Trophoblast cell (in vitro differentiated cells and primary cell): ENCODE measurements around the gene GARIN5A.

Experiments used
- DNase-seq, 2 donors: peaks; one replicate each; pipeline ENCODE4 v3.0.0-alpha.2; 2016
- H2AFZ ChIP-seq: 2 replicates; pipeline ENCODE4 v1.6.1; 2013; ENCODE audit warnings: low read length, moderate library complexity, mild to moderate bottlenecking; ENCODE audit not compliant: insufficient read depth, poor library complexity
- H2AK5ac ChIP-seq: 2 replicates; pipeline ENCODE4 v1.6.1; 2013; ENCODE audit warnings: mild to moderate bottlenecking, low read length
- H2BK120ac ChIP-seq: 2 replicates; pipeline ENCODE4 v1.6.1; 2013; ENCODE audit warnings: low read length, mild to moderate bottlenecking, moderate library complexity; ENCODE audit not compliant: insufficient read depth, poor library complexity
- H2BK12ac ChIP-seq: 2 replicates; pipeline ENCODE4 v1.6.1; 2013; ENCODE audit warnings: mild to moderate bottlenecking, low read length, moderate library complexity
- H2BK5ac ChIP-seq: 2 replicates; pipeline ENCODE4 v1.6.1; 2013; ENCODE audit warnings: low read length, low read depth, moderate library complexity, mild to moderate bottlenecking; ENCODE audit not compliant: poor library complexity
- H3K14ac ChIP-seq: 2 replicates; pipeline ENCODE4 v1.6.1; 2013; ENCODE audit warnings: mild to moderate bottlenecking, low read length
- H3K18ac ChIP-seq: 2 replicates; pipeline ENCODE4 v1.6.1; 2013; ENCODE audit warnings: mild to moderate bottlenecking, low read length
- H3K23ac ChIP-seq: 2 replicates; pipeline ENCODE4 v1.6.1; 2013; ENCODE audit warnings: low read length
- H3K27ac ChIP-seq: 2 replicates; pipeline ENCODE4 v1.5.1; 2013; ENCODE audit warnings: low read depth, mild to moderate bottlenecking, inconsistent platforms, low read length, moderate library complexity
- H3K27me3 ChIP-seq: 2 replicates; pipeline ENCODE4 v1.6.1; 2013; ENCODE audit warnings: inconsistent platforms, mild to moderate bottlenecking, low read length, moderate library complexity; ENCODE audit not compliant: insufficient read depth
- H3K36me3 ChIP-seq, 2 experiments: 1 replicate in 1 of 2; 2 replicates in 1 of 2; pipeline ENCODE4 v1.6.1; 2013; ENCODE audit warnings: low read length in 2 of 2, mild to moderate bottlenecking in 2 of 2, moderate library complexity in 1 of 2; ENCODE audit not compliant: insufficient read depth in 2 of 2, control insufficient read depth in 1 of 2
- H3K4ac ChIP-seq: 2 replicates; pipeline ENCODE4 v1.6.1; 2013; ENCODE audit warnings: low read depth, mild to moderate bottlenecking, low read length, moderate library complexity
- H3K4me1 ChIP-seq, 2 experiments: 1 replicate in 1 of 2; 2 replicates in 1 of 2; pipeline ENCODE4 v1.6.1; 2013; ENCODE audit warnings: low read length in 2 of 2, mild to moderate bottlenecking in 2 of 2, moderate library complexity in 1 of 2; ENCODE audit not compliant: insufficient read depth in 2 of 2, control insufficient read depth in 1 of 2
- H3K4me2 ChIP-seq: 2 replicates; pipeline ENCODE4 v1.6.1; 2013; ENCODE audit warnings: inconsistent platforms, mild to moderate bottlenecking, low read length, moderate library complexity
- H3K4me3 ChIP-seq: 2 replicates; pipeline ENCODE4 v1.5.1; 2013; ENCODE audit warnings: mild to moderate bottlenecking, low read depth, low read length, inconsistent platforms
- H3K79me1 ChIP-seq: one replicate; pipeline ENCODE4 v1.6.1; 2013; ENCODE audit warnings: low read length
- H3K79me2 ChIP-seq: 2 replicates; pipeline ENCODE4 v1.6.1; 2013; ENCODE audit warnings: low read length, mild to moderate bottlenecking; ENCODE audit not compliant: control insufficient read depth, insufficient read depth, poor library complexity
- H3K9ac ChIP-seq: 2 replicates; pipeline ENCODE4 v1.6.1; 2013; ENCODE audit warnings: mild to moderate bottlenecking, low read length
- H3K9me3 ChIP-seq: 2 replicates; pipeline ENCODE4 v1.6.1; 2013; ENCODE audit warnings: low read depth, mild to moderate bottlenecking, control low read depth, inconsistent platforms, low read length; ENCODE audit not compliant: insufficient read depth
- H4K12ac ChIP-seq: 2 replicates; pipeline ENCODE4 v1.6.1; 2013; ENCODE audit warnings: low read depth, mild to moderate bottlenecking, low read length, moderate library complexity
- H4K8ac ChIP-seq: 2 replicates; pipeline ENCODE4 v1.6.1; 2013; ENCODE audit warnings: low read depth, mild to moderate bottlenecking, low read length, moderate library complexity
- H4K91ac ChIP-seq: one replicate; pipeline ENCODE4 v1.6.1; 2013; ENCODE audit warnings: low read depth, mild to moderate bottlenecking, low read length, moderate library complexity
- WGBS: extraction: QIAGEN DNeasy Blood & Tissue Kit; methylation state at CpG from one replicate; pipeline ENCODE4 v1.1.7; 2013; ENCODE audit warnings: missing lambda C conversion rate; ENCODE audit not compliant: insufficient read length, insufficient coverage; ENCODE audit errors: extremely low coverage; 5-methylcytosine and 5-hydroxymethylcytosine counted together

GARIN5A gene

DNA sequence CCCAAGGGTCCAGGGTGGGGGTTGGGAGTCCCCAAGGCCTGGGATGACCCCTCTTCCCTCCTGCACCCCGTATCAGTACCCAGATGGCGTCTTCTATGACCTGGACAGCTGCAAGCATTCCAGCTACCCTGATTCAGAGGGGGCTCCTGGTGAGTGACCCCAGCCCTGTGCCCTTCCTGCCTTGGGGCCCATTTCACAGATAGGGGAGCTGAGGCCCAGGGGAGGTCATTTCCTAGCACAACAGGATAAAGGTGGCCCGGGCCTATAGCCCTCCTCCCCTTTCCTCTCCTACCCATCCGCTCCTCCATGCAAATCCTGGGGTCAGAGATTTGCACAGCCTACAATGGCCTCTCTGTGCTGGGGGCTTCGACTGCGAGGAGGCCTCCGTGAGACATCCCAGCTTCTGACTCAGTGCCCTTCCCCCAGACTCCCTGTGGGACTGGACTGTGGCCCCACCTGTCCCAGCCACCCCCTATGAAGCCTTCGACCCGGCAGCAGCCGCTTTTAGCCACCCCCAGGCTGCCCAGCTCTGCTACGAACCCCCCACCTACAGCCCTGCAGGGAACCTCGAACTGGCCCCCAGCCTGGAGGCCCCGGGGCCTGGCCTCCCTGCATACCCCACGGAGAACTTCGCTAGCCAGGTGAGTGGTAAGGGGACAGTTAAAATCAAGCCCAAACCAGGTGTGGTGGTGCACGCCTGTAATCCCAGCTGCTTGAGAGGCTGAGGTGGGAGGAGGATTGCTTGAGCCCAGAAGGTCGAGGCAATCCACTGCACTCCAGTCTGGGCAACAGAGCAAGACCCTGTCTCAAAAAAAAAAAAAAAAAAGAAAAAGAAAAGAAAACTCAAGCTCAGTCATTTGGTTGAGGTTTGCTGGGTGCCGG, 54.0 kb downstream of the GARIN5A start:
- Histone ChIP-seq H3K9ac (no peak overlapping the region), H3K79me1 (no peaks in the 10 kb centered on the region), H3K23ac (no peak overlapping the region), H3K4ac (no peak overlapping the region), H3K4me1 (no peaks in the 10 kb centered on the region), H4K8ac (no peak overlapping the region), H2BK12ac (no peak overlapping the region), H3K36me3 (no peaks in the 10 kb centered on the region), H3K4me3 (no peak overlapping the region), H3K27ac (no peak overlapping the region), H3K79me2 (no peaks in the 10 kb centered on the region), H2BK120ac (no peak overlapping the region), H3K18ac (no peak overlapping the region), H3K14ac (no peak overlapping the region), H3K4me2 (no peak overlapping the region), H2BK5ac (no peak overlapping the region), H3K9me3 (peaks cover 1% of the 10 kb centered on the region), H2AFZ (no peak overlapping the region), H4K91ac (no peak overlapping the region), H3K27me3 (peaks cover 2% of the 10 kb centered on the region), H2AK5ac (no peak overlapping the region), H4K12ac (no peak overlapping the region)
- no CpG with 5 or more reads among the region's 18 CpGs for WGBS
- DNase-seq = no peak

DNA sequence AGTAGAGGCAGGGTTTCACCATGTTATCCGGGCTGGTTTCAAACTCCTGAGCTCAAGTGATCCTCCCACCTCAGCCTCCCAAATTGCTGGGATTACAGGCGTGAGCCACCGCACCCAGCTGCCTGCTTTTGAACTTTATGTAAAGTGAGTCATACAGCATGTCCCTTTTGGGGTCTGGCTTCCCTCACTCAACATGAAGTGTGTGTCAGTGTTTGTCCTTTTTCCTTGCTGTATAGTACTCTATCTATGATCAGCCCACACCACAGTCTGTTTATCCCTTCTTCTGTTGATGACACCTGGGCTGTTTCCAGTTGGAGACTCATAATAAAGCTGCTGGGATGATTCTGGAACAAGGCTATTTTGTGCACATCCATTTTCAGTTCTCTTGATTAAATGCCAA, 55.8 kb downstream of the GARIN5A start:
- no peak for DNase-seq
- Histone ChIP-seq H3K36me3 (peaks cover 0 to 4% of the 10 kb centered on the region in 2 experiments), H3K27ac (no peak overlapping the region), H4K8ac (no peak overlapping the region), H3K9ac (no peak overlapping the region), H3K14ac (no peak overlapping the region), H3K4me1 (no peaks in the 10 kb centered on the region), H4K91ac (no peak overlapping the region), H2BK12ac (no peak overlapping the region), H3K4me2 (no peak overlapping the region), H3K9me3 (peaks cover 1% of the 10 kb centered on the region), H3K18ac (no peak overlapping the region), H2AFZ (no peak overlapping the region), H2BK5ac (no peak overlapping the region), H3K23ac (no peak overlapping the region), H3K27me3 (peaks cover 2% of the 10 kb centered on the region), H2BK120ac (no peak overlapping the region), H3K79me1 (no peaks in the 10 kb centered on the region), H3K79me2 (no peaks in the 10 kb centered on the region), H3K4ac (no peak overlapping the region), H3K4me3 (no peak overlapping the region), H2AK5ac (no peak overlapping the region), H4K12ac (no peak overlapping the region)
- WGBS = no CpG with 5 or more reads among the region's 3 CpGs

DNA sequence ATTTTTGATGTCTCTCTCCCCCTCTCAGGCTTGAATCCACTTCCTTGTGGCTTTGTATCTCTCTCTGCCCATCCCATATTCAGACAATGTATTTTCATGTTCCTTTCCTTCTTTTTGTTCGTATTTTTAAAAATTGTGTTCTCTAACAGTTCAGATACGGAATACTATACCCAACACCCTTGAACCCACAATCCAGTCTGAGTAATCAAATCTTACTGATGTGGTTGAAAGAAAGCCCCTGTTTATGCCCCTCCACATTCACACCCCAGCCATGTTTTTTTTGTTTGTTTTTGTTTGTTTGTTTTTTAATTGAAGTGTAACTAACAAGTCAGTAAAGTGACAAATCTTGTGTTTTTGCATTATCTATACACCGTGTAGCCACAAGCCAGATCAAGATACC, 56.5 kb downstream of the GARIN5A start:
- no peaks in the 10 kb centered on the region for H3K4me1 ChIP-seq
- H3K9me3 ChIP-seq = peaks cover 1% of the 10 kb centered on the region
- H3K27me3 ChIP-seq = peaks cover 2% of the 10 kb centered on the region
- H4K91ac ChIP-seq = no peak overlapping the region
- peaks cover 0 to 4% of the 10 kb centered on the region in 2 experiments for H3K36me3 ChIP-seq
- no peak overlapping the region for H3K4ac ChIP-seq
- no peaks in the 10 kb centered on the region for H3K79me2 ChIP-seq
- no peak overlapping the region for H3K4me3 ChIP-seq
- no peak overlapping the region for H3K4me2 ChIP-seq
- H2BK120ac ChIP-seq = no peak overlapping the region
- H3K9ac ChIP-seq = no peak overlapping the region
- no peak overlapping the region for H4K12ac ChIP-seq
- DNase-seq = no peak
- no peaks in the 10 kb centered on the region for H3K79me1 ChIP-seq
- H2AFZ ChIP-seq = no peak overlapping the region
- H4K8ac ChIP-seq = no peak overlapping the region
- H3K27ac ChIP-seq = no peak overlapping the region
- H3K23ac ChIP-seq = no peak overlapping the region
- H2BK12ac ChIP-seq = no peak overlapping the region
- H3K14ac ChIP-seq = no peak overlapping the region
- H2BK5ac ChIP-seq = no peak overlapping the region
- H2AK5ac ChIP-seq = no peak overlapping the region
- no peak overlapping the region for H3K18ac ChIP-seq
- no CpG with 5 or more reads among the region's 3 CpGs for WGBS

DNA sequence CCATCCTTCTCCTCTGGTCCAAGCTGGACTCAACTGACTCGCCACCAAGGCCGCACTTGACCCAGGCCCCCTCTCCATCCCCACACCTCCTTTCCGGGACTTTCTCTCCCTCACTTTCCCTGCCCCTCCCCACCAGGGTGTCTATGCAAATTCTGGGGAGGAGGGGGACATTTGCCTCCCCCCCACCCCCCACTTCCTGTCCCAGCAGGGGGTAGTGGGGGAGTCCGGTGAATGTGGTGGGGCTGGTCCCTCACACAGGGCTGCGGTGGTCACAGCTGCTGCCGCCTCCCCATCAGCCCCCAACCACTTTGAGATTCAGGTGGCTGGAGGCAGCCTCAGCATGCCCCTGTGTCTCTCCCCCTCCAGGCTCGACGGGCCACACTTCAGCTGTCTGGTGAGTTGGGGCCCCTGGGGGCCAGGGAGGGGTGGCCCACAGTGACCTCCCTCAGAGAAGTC, 57.0 kb downstream of the GARIN5A start:
- Histone ChIP-seq H2AFZ (no peak overlapping the region), H2BK5ac (no peak overlapping the region), H2AK5ac (no peak overlapping the region), H3K9me3 (peaks cover 1% of the 10 kb centered on the region), H2BK120ac (no peak overlapping the region), H3K79me1 (no peaks in the 10 kb centered on the region), H3K4me3 (no peak overlapping the region), H4K8ac (no peak overlapping the region), H3K23ac (no peak overlapping the region), H3K4me2 (no peak overlapping the region), H4K12ac (no peak overlapping the region), H3K36me3 (peaks cover 0 to 4% of the 10 kb centered on the region in 2 experiments), H3K4ac (no peak overlapping the region), H3K9ac (no peak overlapping the region), H3K27me3 (peaks cover 2% of the 10 kb centered on the region), H3K18ac (no peak overlapping the region), H3K14ac (no peak overlapping the region), H2BK12ac (no peak overlapping the region), H3K4me1 (no peaks in the 10 kb centered on the region), H3K79me2 (no peaks in the 10 kb centered on the region), H3K27ac (no peak overlapping the region), H4K91ac (no peak overlapping the region)
- WGBS = no CpG with 5 or more reads among the region's 8 CpGs
- DNase-seq = no peak
